RWPE2 (cell line): ENCODE results near the gene SLC16A3.

Source experiments
- ATAC-seq: fragments of 200-7000 bp; cut with Tn5 transposase; 3 replicates; pipeline ENCODE4 v1.9.1; 2021; ENCODE audit warnings: low read depth
- DNase-seq: peaks from one replicate; pipeline ENCODE4 v3.0.0-alpha.2; 2020; ENCODE audit warnings: low spot score
- H3K27ac ChIP-seq: fragments of 450-650 bp; 2 replicates; pipeline ENCODE4 v1.5.1; 2017; ENCODE audit warnings: mild to moderate bottlenecking; ENCODE audit not compliant: poor library complexity, severe bottlenecking
- H3K27me3 ChIP-seq: fragments of 250-450 bp; sonication (Bioruptor Pico); 2 replicates; pipeline ENCODE4 v1.5.1; 2021; ENCODE audit warnings: mild to moderate bottlenecking, moderate library complexity; ENCODE audit not compliant: insufficient read depth, poor library complexity, severe bottlenecking
- H3K36me3 ChIP-seq: fragments of 250-450 bp; sonication (Bioruptor Pico); 2 replicates; pipeline ENCODE4 v1.5.1; 2020; ENCODE audit warnings: low read depth, mild to moderate bottlenecking, moderate library complexity
- H3K4me1 ChIP-seq: fragments of 250-450 bp; sonication (Bioruptor Pico); 2 replicates; pipeline ENCODE4 v1.5.1; 2021; ENCODE audit warnings: mild to moderate bottlenecking, moderate library complexity; ENCODE audit not compliant: insufficient read depth, poor library complexity, severe bottlenecking
- H3K4me3 ChIP-seq: fragments of 250-450 bp; sonication (Bioruptor Pico); 2 replicates; pipeline ENCODE4 v1.5.1; 2021; ENCODE audit warnings: mild to moderate bottlenecking, moderate library complexity; ENCODE audit not compliant: severe bottlenecking
- H3K9me3 ChIP-seq: fragments of 250-450 bp; sonication (Bioruptor Pico); 2 replicates; pipeline ENCODE4 v1.5.1; 2021; ENCODE audit warnings: mild to moderate bottlenecking, moderate library complexity; ENCODE audit not compliant: severe bottlenecking
- CTCF ChIP-seq: fragments of 450-650 bp; IDR thresholded peaks from one replicate; pipeline ENCODE4 v1.5.1; 2017; ENCODE audit warnings: mild to moderate bottlenecking, moderate library complexity; ENCODE audit not compliant: poor library complexity, severe bottlenecking

SLC16A3 gene

GRCh38 chr17:82232876-82233785 is 4.3 kb downstream of the SLC16A3 start:
- Histone ChIP-seq H3K4me1 (peaks cover 53% of the 10 kb centered on the region), H3K4me3 (no peak overlapping the region), H3K36me3 (peaks cover 85% of the 10 kb centered on the region), H3K9me3 (no peaks in the 10 kb centered on the region), H3K27me3 (no peaks in the 10 kb centered on the region), H3K27ac (peak overlapping the region; percentile 91)
- no peak for TF ChIP-seq CTCF
- no peak for DNase-seq
- ATAC-seq = no peak

GRCh38 chr17:82234211-82235055 is 5.6 kb downstream of the SLC16A3 start:
- Histone ChIP-seq H3K27ac (peak overlapping the region; percentile 91), H3K9me3 (no peaks in the 10 kb centered on the region), H3K4me1 (peaks cover 64% of the 10 kb centered on the region), H3K36me3 (peaks cover 91% of the 10 kb centered on the region), H3K27me3 (no peaks in the 10 kb centered on the region), H3K4me3 (no peak overlapping the region)
- no peak for DNase-seq
- no peak for TF ChIP-seq CTCF
- no peak for ATAC-seq

- ATAC-seq (no peak), DNase-seq (no peak)
- Histone ChIP-seq H3K36me3 (peaks cover 89% of the 10 kb centered on the region), H3K4me1 (peaks cover 71% of the 10 kb centered on the region), H3K4me3 (no peak overlapping the region), H3K27ac (peak overlapping the region; percentile 91), H3K9me3 (no peaks in the 10 kb centered on the region), H3K27me3 (no peaks in the 10 kb centered on the region)
- TF ChIP-seq CTCF = no peak
Measured at GRCh38 chr17:82235056-82235774, 6.4 kb downstream of the SLC16A3 start.

GRCh38 chr17:82235775-82236141 is 6.9 kb downstream of the SLC16A3 start:
- no peak for TF ChIP-seq CTCF
- H3K9me3 ChIP-seq = no peaks in the 10 kb centered on the region
- no peak overlapping the region for H3K4me3 ChIP-seq
- peaks cover 77% of the 10 kb centered on the region for H3K4me1 ChIP-seq
- H3K27me3 ChIP-seq = no peaks in the 10 kb centered on the region
- DNase-seq (no peak), ATAC-seq (peak; percentile 17; the same call in 2 of the 3 replicates)
- H3K36me3 ChIP-seq = peaks cover 84% of the 10 kb centered on the region
- peak overlapping the region; percentile 91 for H3K27ac ChIP-seq
